ENCODE measurements around the gene ATOSA. TPM values are rescaled to one million over a fixed set of nuclear protein-coding genes. Genes with fewer than 3 reads are reported as not detected.
A peak's percentile ranks its signal among the peaks of the same experiment; 100 is the strongest.

The ATOSA gene
- total RNA-seq, 1 donor from 2014 or later: 37.7 TPM

GRCh38 chr15:52672661-52673060 lies 6.5 kb downstream of the ATOSA start:
- Mint-ChIP-seq H3K27ac (no peak overlapping the region), H3K9me3 (no peaks in the 10 kb centered on the region)

GRCh38 chr15:52670087-52670486 lies 9.1 kb downstream of the ATOSA start:
- Mint-ChIP-seq H3K9me3 (no peaks in the 10 kb centered on the region), H3K36me3 (peaks cover 42% of the 10 kb centered on the region), H3K27me3 (no peaks in the 10 kb centered on the region), H3K27ac (peak overlapping the region; percentile 64), H3K4me1 (ENCODE audit: unreplicated experiment) (no peaks in the 10 kb centered on the region), H3K4me3 (no peak overlapping the region)
- TF ChIP-seq CTCF (conservative IDR thresholded peaks at IDR 0.05): no peak
- no peak for DNase-seq (ENCODE audit: extremely low spot score, unreplicated experiment)

More at GRCh38 chr15:52672661-52673060, 6.5 kb downstream of the ATOSA start:
- Mint-ChIP-seq H3K4me3 (no peak overlapping the region), H3K27me3 (no peaks in the 10 kb centered on the region), H3K4me1 (ENCODE audit: unreplicated experiment) (peaks cover 6% of the 10 kb centered on the region), H3K36me3 (peaks cover 39% of the 10 kb centered on the region)
- DNase-seq (ENCODE audit: extremely low spot score, unreplicated experiment): no peak
- TF ChIP-seq CTCF (conservative IDR thresholded peaks at IDR 0.05): no peak

GRCh38 chr15:52668133-52668532 lies 11.1 kb downstream of the ATOSA start:
- H3K27me3 Mint-ChIP-seq: no peaks in the 10 kb centered on the region
- H3K36me3 Mint-ChIP-seq: peaks cover 43% of the 10 kb centered on the region
- no peak for DNase-seq (ENCODE audit: extremely low spot score, unreplicated experiment)
- H3K4me1 Mint-ChIP-seq (ENCODE audit: unreplicated experiment): no peaks in the 10 kb centered on the region
- TF ChIP-seq CTCF (conservative IDR thresholded peaks at IDR 0.05): no peak
- H3K4me3 Mint-ChIP-seq: no peak overlapping the region
- no peaks in the 10 kb centered on the region for H3K9me3 Mint-ChIP-seq
- no peak overlapping the region for H3K27ac Mint-ChIP-seq

GRCh38 chr15:52667597-52667996 lies 11.6 kb downstream of the ATOSA start:
- no peak for TF ChIP-seq CTCF (conservative IDR thresholded peaks at IDR 0.05)
- no peak overlapping the region for H3K27ac Mint-ChIP-seq

GRCh38 chr15:52663536-52664294 lies 15.5 kb downstream of the ATOSA start:
- no peak for DNase-seq (ENCODE audit: extremely low spot score, unreplicated experiment)
- Mint-ChIP-seq H3K4me3 (no peak overlapping the region), H3K27ac (no peak overlapping the region), H3K27me3 (no peaks in the 10 kb centered on the region), H3K36me3 (peaks cover 33% of the 10 kb centered on the region), H3K4me1 (ENCODE audit: unreplicated experiment) (no peaks in the 10 kb centered on the region), H3K9me3 (no peaks in the 10 kb centered on the region)
- no peak for TF ChIP-seq CTCF (conservative IDR thresholded peaks at IDR 0.05)

More at GRCh38 chr15:52667597-52667996, 11.6 kb downstream of the ATOSA start:
- peaks cover 48% of the 10 kb centered on the region for H3K36me3 Mint-ChIP-seq
- H3K27me3 Mint-ChIP-seq: no peaks in the 10 kb centered on the region
- no peaks in the 10 kb centered on the region for H3K9me3 Mint-ChIP-seq
- no peaks in the 10 kb centered on the region for H3K4me1 Mint-ChIP-seq (ENCODE audit: unreplicated experiment)
- no peak for DNase-seq (ENCODE audit: extremely low spot score, unreplicated experiment)
- no peak overlapping the region for H3K4me3 Mint-ChIP-seq

Measured in type B pancreatic cell (in vitro differentiated cells).